Heart right ventricle (tissue), 16 donors: ENCODE data around the gene PODXL. TPM values are rescaled to one million over a fixed set of nuclear protein-coding genes. Genes with fewer than 3 reads are reported as not detected.
A peak's percentile ranks its signal among the peaks of the same experiment; 100 is the strongest.
"Not testable (repeated sequence)": the region's sequence is repeated elsewhere in the genome, so short reads cannot be mapped to it uniquely, and the experiment has no call there.

Experiments
- ATAC-seq, 8 donors: fragments of 200-7000 bp; cut with Tn5 transposase; one replicate each; pipeline ENCODE4 v1.9.1; 2020; ENCODE audit warnings: mild to moderate bottlenecking in 8 of 8, moderate library complexity in 8 of 8, moderate number of reproducible peaks in 1 of 8
- DNase-seq, 2 donors: peaks; one replicate each; pipeline ENCODE4 v3.0.0-alpha.2; 2020
- H3K27ac ChIP-seq, 10 donors: fragments of 200-600 bp; sonication (generic) in 2 of 10; one replicate each; pipeline versions ENCODE4 v1.5.0 to v1.8.0; 2020 to 2022; ENCODE audit warnings: mild to moderate bottlenecking in 3 of 10
- H3K27me3 ChIP-seq, 7 donors: fragments of 200-600 bp; one replicate each; pipeline ENCODE4 v1.8.0; 2021 to 2022; ENCODE audit warnings: mild to moderate bottlenecking in 2 of 7
- H3K36me3 ChIP-seq, 9 donors: fragments of 200-600 bp; sonication (generic) in 1 of 9; one replicate each; pipeline versions ENCODE4 v1.5.0 to v1.8.0; 2020 to 2022; ENCODE audit warnings: mild to moderate bottlenecking in 2 of 9
- H3K4me1 ChIP-seq, 9 donors: fragments of 200-600 bp; sonication (generic) in 1 of 9; one replicate each; pipeline versions ENCODE4 v1.5.0 to v1.8.0; 2020 to 2022; ENCODE audit warnings: mild to moderate bottlenecking in 4 of 9
- H3K4me3 ChIP-seq, 10 donors: fragments of 200-600 bp; sonication (generic) in 2 of 10; one replicate each; pipeline versions ENCODE4 v1.5.0 to v1.8.0; 2020 to 2022; ENCODE audit warnings: mild to moderate bottlenecking in 7 of 10, moderate library complexity in 2 of 10
- H3K9me3 ChIP-seq, 11 donors: fragments of 200-600 bp in 10 of 11; sonication (generic) in 2 of 11; one replicate each; pipeline versions ENCODE4 v1.5.0 to v1.8.0; 2013 to 2022; ENCODE audit warnings: mild to moderate bottlenecking in 2 of 11, control low read depth in 1 of 11, moderate library complexity in 1 of 11
- WGBS, 2 donors: extraction: QIAGEN DNeasy Blood & Tissue Kit; methylation state at CpG; one replicate each; pipeline ENCODE4 v1.1.7; 2013; ENCODE audit warnings: inconsistent platforms in 1 of 2; 5-methylcytosine and 5-hydroxymethylcytosine counted together
- intact Hi-C, 10 donors: fragments of 100-400 bp; cut with DNase I; formaldehyde crosslinking; loops; one replicate each; pipeline versions ENCODE4 v1.11.1 to v1.14.2; 2022
- polyA plus RNA-seq, 2 donors: library from polyadenylated mRNA; stranded (reverse); fragments of 200-250 nt; gene quantifications; one replicate each; pipeline ENCODE4 v1.2.3, GENCODE V29; 2013
- total RNA-seq, 10 donors: library from RNA; stranded (reverse); fragmentation: NEBNext Ultra II Directional in 3 of 10; extraction: Animal tissue kit (Norgen Biotek cat#: 25700) in 3 of 10; gene quantifications; one replicate each; pipeline versions ENCODE4 v1.2.1 to v1.2.4, GENCODE V29; 2021 to 2023
- TF ChIP-seq, protein P1 (sequence below), 9 donors: fragments of 200-600 bp; sonication (generic) in 2 of 9; IDR thresholded peaks; one replicate each; pipeline versions ENCODE4 v1.5.0 to v1.8.0; 2021 to 2022; ENCODE audit warnings: antibody characterized with exemption in 9 of 9, mild to moderate bottlenecking in 5 of 9, moderate library complexity in 1 of 9
- donor health status: Arrhythmogenic right ventricular cardiomyopathy.
- donor health status: ischemic (EF 13 %, LVEDD 7.1; RV severe dilation, severe dysfunction).
- donor health status: healthy with polysubstance abuse.
- donor health status: DM: no; HTN: yes; CAD: no.
- donor health status: DM: no; HTN: no; CAD: no.
- donor health status: ischemic (EF 25% LVEDD 6.9; RV normal size, moderate dysfunction).
- donor health status: ischemic (EF 25% LVEDD 5.7; RV mildly dilated, moderate dysfunction).
- donor health status: healthy.
- donor health status: DM: yes; HTN: yes; CAD: no.
- donor health status: Ischemic cardiomyopathy.
- donor health status: ischemic (EF 35%, LVEDD 5.7; RV mildly dilated, moderate dysfunction).
- donor health status: nonischemic (EF 11% LVEDD 7.7; RV severe dilation, severe dysfunction).
- donor health status: DM: yes; HTN: yes; CAD: no.
- donor health status: PGD.
- donor health status: ischemic (EF 29% LVEDD 5.4; RV normal size, mild dysfunction).
- donor health status: nonischemic (EF 23%, LVEDD 6.1; RV moderate dilation, normal function).

Gene PODXL
- total and polyA plus RNA-seq, 12 donors: 34.4 to 162 (median 65.2) TPM

GRCh38 chr7:131518626-131519025 is 37.8 kb downstream of the PODXL start:
- ATAC-seq: no peak
- WGBS, 2 donors: 74 to 81% methylated on average over 11 of the region's 11 CpGs

DNA sequence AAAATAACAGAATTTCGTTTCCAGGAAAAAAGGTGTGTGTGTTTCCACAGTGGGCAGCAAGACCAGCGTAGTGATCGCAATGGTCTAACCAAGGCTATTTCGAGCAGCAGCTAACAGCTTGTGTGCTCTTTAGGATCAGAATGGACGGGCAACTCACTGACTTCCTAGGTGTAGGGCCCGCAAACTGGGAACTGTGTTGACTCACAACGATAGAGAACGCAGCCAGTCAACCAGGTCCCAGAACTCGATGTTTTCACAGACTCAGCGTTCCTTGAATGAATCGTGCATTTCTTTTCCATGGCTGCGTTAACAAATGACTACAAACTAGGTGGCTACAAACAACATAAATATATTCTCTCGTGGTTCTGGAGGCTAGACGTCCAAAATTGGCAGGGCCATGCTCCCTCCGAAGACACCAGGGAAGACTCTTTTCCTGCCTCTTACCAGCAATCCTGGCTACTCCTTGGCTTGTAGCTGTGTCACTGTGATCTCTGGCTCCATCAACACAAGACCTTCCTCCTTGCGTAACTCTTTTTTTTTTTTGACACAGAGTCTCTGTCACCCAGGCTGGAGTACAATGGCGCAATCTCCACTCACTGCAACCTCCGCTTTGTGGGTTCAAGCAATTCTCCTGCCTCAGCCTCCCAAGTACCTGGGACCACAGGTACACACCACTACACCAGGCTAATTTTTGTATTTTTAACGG is 39.1 kb downstream of the PODXL start:
- no peaks in the 10 kb centered on the region for H3K36me3 ChIP-seq
- TF ChIP-seq, protein P1, sequence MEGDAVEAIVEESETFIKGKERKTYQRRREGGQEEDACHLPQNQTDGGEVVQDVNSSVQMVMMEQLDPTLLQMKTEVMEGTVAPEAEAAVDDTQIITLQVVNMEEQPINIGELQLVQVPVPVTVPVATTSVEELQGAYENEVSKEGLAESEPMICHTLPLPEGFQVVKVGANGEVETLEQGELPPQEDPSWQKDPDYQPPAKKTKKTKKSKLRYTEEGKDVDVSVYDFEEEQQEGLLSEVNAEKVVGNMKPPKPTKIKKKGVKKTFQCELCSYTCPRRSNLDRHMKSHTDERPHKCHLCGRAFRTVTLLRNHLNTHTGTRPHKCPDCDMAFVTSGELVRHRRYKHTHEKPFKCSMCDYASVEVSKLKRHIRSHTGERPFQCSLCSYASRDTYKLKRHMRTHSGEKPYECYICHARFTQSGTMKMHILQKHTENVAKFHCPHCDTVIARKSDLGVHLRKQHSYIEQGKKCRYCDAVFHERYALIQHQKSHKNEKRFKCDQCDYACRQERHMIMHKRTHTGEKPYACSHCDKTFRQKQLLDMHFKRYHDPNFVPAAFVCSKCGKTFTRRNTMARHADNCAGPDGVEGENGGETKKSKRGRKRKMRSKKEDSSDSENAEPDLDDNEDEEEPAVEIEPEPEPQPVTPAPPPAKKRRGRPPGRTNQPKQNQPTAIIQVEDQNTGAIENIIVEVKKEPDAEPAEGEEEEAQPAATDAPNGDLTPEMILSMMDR (IDR thresholded peaks at IDR 0.05): no peak
- ATAC-seq (no peak), DNase-seq (no peak)
- no peak overlapping the region for H3K4me3 ChIP-seq
- 86 to 90% methylated on average over 19 of the region's 19 CpGs for WGBS, 2 donors
- peak overlapping the region in 6 of 10 donors; percentile 11 to 89 (median 73) for H3K27ac ChIP-seq
- H3K9me3 ChIP-seq: no peaks in the 10 kb centered on the region
- H3K4me1 ChIP-seq: peaks cover 7 to 91% (median 48%) of the 10 kb centered on the region in 9 donors
- intact Hi-C loops: loop anchor here in 2 of 10 donors (5.0 to 10.0 kb wide), 2 partner anchors 40 to 107 kb away; partner anchors contain the start of gene PODXL (in 1 of the 2)
- H3K27me3 ChIP-seq: no peaks in the 10 kb centered on the region

More at GRCh38 chr7:131518626-131519025, 37.8 kb downstream of the PODXL start:
- H3K4me3 ChIP-seq: no peak overlapping the region
- H3K9me3 ChIP-seq: no peaks in the 10 kb centered on the region
- peaks cover 2 to 91% (median 46%) of the 10 kb centered on the region in 9 donors for H3K4me1 ChIP-seq
- TF ChIP-seq, protein P1 (IDR thresholded peaks at IDR 0.05): no peak
- no peak for DNase-seq
- H3K36me3 ChIP-seq: no peaks in the 10 kb centered on the region
- peak overlapping the region in 9 of 10 donors; percentile 31 to 89 (median 73) for H3K27ac ChIP-seq
- no peaks in the 10 kb centered on the region for H3K27me3 ChIP-seq
- intact Hi-C loops: loop anchor here in 2 of 10 donors (5.0 to 10.0 kb wide), 2 partner anchors 39 to 106 kb away; partner anchors contain the start of gene PODXL (in 1 of the 2)

DNA sequence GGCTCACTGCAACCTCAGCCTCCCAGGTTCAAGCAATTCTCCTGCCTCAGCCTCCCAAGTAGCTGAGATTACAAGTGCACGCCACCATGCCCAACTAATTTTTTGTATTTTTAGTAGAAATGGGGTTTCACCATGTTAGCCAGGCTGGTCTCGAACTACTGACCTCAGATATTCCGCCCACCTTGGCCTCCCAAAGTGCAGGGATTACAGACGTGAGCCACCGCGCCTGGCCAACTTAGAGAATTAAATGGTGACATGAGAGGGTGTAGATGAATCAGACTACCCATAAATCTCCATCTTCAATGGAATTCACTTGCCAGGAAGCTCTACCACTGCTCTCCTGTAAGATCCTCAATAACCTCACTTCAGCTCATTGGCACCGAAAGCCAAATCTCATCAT is 41.0 kb downstream of the PODXL start:
- H3K27ac ChIP-seq: peak overlapping the region in 2 of 10 donors; percentile 56 to 89

GRCh38 chr7:131513245-131514061 is 43.0 kb downstream of the PODXL start:
- Histone ChIP-seq H3K27ac (peak overlapping the region in 9 of 10 donors; percentile 3 to 82 (median 50)), H3K36me3 (peaks cover 0 to 29% (median 6%) of the 10 kb centered on the region in 9 donors), H3K27me3 (no peaks in the 10 kb centered on the region), H3K4me1 (peaks cover 13 to 81% (median 46%) of the 10 kb centered on the region in 9 donors), H3K4me3 (no peak overlapping the region), H3K9me3 (no peaks in the 10 kb centered on the region)
- ATAC-seq (peak; percentile 85 to 93 (median 91)), DNase-seq (peak; percentile 85 to 86)
- intact Hi-C loops: loop anchor here in 4 of 10 donors (2.0 to 10.0 kb wide), 4 partner anchors 27 to 139 kb away; no protein-coding TSS in a partner anchor
- 39% methylated on average over 11 of the region's 11 CpGs for WGBS, 2 donors
- TF ChIP-seq, protein P1 (IDR thresholded peaks at IDR 0.05): peak; percentile 85 to 99 (median 96)

More for the DNA sequence above, 41.0 kb downstream of the PODXL start:
- ATAC-seq, H3K27me3 ChIP-seq, H3K4me3 ChIP-seq, H3K36me3 ChIP-seq, H3K9me3 ChIP-seq, DNase-seq: not testable (repeated sequence)
- WGBS, 2 donors: 95% methylated on average over 7 of the region's 7 CpGs
- peaks cover 11 to 86% (median 46%) of the 10 kb centered on the region in 9 donors for H3K4me1 ChIP-seq
- intact Hi-C loops: loop anchor here in 2 of 10 donors (5.0 to 10.0 kb wide), 2 partner anchors 42 to 109 kb away; partner anchors contain the start of gene PODXL (in 1 of the 2)
